ENCODE results near the gene ARID1B. TPM values are rescaled to one million over a fixed set of nuclear protein-coding genes. Genes with fewer than 3 reads are reported as not detected.

The ARID1B gene
- total and polyA plus RNA-seq, 7 donors, result 8.1 to 61.1 (median 53.1) TPM

GRCh38 chr6:157106487-157106886, 329.3 kb downstream of the ARID1B start:
- Histone ChIP-seq H3K27ac (peak overlapping the region; percentile 64), H3K27me3 (ENCODE audit: insufficient read depth in 3 of 3, low read length in 2 of 3) (no peaks in the 10 kb centered on the region), H3K9me3 (no peaks in the 10 kb centered on the region), H3K36me3 (ENCODE audit: insufficient read depth in 1 of 2, low read depth in 1 of 2) (no peaks in the 10 kb centered on the region), H3K4me1 (peaks cover 35% of the 10 kb centered on the region), H3K4me3 (no peak overlapping the region)
- WGBS, 3 donors, result 21 to 49% (median 34%) methylated on average over 2 of the region's 2 CpGs
- ATAC-seq (peak; percentile 90 to 95 (median 94)), DNase-seq (no peak)
- TF ChIP-seq CTCF (IDR thresholded peaks at IDR 0.05), result no peak
- intact Hi-C loops (cut with DNase I), result no loop called here

DNA sequence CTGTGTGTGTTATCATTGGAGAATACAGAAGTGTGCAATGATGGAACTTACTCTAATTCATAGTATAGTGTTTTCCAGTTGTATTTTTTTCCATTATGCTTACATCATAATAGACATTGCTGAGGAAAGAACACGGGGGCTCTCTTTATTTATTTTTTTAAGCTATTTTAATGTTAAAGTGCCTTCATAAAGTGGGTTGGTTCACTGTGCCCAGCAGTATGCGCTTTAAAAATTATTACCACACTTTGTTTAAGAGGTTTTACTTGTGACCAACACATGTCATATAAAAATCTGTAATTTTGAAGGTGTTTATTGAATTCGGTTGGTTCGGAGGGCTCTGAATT, 330.4 kb downstream of the ARID1B start:
- Histone ChIP-seq H3K4me3 (no peak overlapping the region), H3K27ac (peak overlapping the region; percentile 64), H3K27me3 (ENCODE audit: insufficient read depth in 3 of 3, low read length in 2 of 3) (no peaks in the 10 kb centered on the region), H3K4me1 (peaks cover 35% of the 10 kb centered on the region), H3K36me3 (ENCODE audit: insufficient read depth in 1 of 2, low read depth in 1 of 2) (no peaks in the 10 kb centered on the region), H3K9me3 (no peaks in the 10 kb centered on the region)
- ATAC-seq (no peak), DNase-seq (no peak)
- WGBS, 3 donors, result 83 to 86% (median 85%) methylated on average over 4 of the region's 4 CpGs
- TF ChIP-seq CTCF (IDR thresholded peaks at IDR 0.05), result no peak
- intact Hi-C loops (cut with DNase I), result no loop called here

DNA sequence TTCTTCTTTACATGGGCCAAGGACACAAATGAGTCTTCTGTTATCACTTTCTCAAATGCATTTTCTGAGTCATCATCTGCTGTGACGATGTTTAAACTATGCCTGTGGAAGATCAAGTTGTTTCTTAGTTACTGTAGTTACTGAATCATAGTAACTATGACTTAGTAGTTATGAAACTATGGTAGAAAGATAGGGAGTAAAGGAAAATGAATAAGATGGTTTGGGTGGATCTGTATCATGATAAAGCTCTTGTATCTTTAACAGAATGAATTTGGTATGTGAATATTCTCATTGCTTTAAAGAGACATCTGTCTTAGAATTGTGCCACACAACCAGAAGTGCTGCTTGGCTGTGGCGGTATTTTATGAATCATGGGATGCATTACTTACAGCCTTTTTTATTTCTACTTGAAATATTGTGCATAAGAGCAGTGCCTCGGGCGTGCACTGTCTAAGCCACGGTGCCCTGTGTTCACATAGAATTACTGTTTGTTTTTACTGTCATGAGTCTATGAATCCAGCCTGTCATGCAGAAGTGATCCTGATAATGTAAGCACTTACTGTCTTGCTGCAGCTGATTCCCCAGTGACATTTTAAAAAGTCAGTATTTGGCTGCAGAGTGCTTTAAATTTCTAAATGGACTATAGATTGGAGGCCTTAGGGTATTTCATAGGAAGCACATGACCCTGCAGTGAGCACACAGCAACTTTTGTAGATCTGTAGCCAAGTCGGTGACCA, 330.9 kb downstream of the ARID1B start:
- DNase-seq (no peak), ATAC-seq (peak; percentile 59 to 83 (median 70))
- peaks cover 35% of the 10 kb centered on the region for H3K4me1 ChIP-seq
- intact Hi-C loops (cut with DNase I), result no loop called here
- H3K9me3 ChIP-seq, result no peaks in the 10 kb centered on the region
- H3K27me3 ChIP-seq (ENCODE audit: insufficient read depth in 3 of 3, low read length in 2 of 3), result no peaks in the 10 kb centered on the region
- peak overlapping the region; percentile 64 for H3K27ac ChIP-seq
- H3K4me3 ChIP-seq, result no peak overlapping the region
- no peak for TF ChIP-seq CTCF (IDR thresholded peaks at IDR 0.05)
- WGBS, 3 donors, result 55 to 67% (median 65%) methylated on average over 6 of the region's 6 CpGs
- H3K36me3 ChIP-seq (ENCODE audit: insufficient read depth in 1 of 2, low read depth in 1 of 2), result no peaks in the 10 kb centered on the region

DNA sequence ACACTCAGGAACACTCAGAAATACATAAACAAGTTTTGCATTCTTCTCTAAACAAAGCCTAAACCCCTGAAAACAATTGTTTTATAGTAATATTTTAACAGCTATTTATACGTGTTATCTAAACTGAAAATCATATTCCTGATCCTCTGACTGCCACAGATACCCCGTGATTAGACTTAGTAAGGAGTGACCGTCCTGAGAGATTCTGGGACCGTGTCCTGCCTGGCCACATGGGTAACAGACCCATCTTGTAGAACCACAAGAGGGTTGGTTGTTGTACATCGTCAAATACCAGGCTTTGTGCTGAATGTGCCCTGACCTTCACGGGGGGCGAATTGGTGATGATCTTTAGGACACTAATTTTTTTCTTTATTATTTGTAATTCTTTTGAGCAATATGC, 331.7 kb downstream of the ARID1B start:
- Histone ChIP-seq H3K27me3 (ENCODE audit: insufficient read depth in 3 of 3, low read length in 2 of 3) (no peaks in the 10 kb centered on the region), H3K36me3 (ENCODE audit: insufficient read depth in 1 of 2, low read depth in 1 of 2) (peaks cover 0 to 5% of the 10 kb centered on the region in 2 donors), H3K27ac (no peak overlapping the region), H3K4me3 (no peak overlapping the region), H3K4me1 (peaks cover 35% of the 10 kb centered on the region), H3K9me3 (no peaks in the 10 kb centered on the region)
- DNase-seq (no peak), ATAC-seq (no peak)
- WGBS, 3 donors, result 90 to 93% (median 93%) methylated on average over 7 of the region's 7 CpGs
- intact Hi-C loops (cut with DNase I), result no loop called here
- TF ChIP-seq CTCF (IDR thresholded peaks at IDR 0.05), result no peak

DNA sequence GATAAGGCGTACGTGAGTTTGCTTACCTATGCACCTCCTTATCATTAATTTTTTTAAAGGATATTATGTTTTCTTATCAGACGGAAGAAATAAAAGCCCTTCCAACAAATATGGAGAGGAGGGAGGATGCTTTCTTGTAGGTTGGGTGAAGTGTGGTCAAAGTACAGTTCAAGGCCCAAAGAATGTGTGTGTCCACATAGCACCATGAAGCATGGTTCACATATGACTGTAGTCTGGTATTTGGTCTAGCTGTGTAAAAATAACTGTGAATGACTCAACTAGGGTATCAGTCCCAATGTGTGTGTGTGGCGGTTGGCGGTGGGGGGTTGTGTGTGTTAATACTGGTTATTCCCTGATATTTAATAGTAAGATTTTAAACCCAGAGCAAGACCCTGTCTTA, 333.4 kb downstream of the ARID1B start:
- TF ChIP-seq CTCF (IDR thresholded peaks at IDR 0.05), result no peak
- Histone ChIP-seq H3K27me3 (ENCODE audit: insufficient read depth in 3 of 3, low read length in 2 of 3) (no peaks in the 10 kb centered on the region), H3K36me3 (ENCODE audit: insufficient read depth in 1 of 2, low read depth in 1 of 2) (peaks cover 0 to 5% of the 10 kb centered on the region in 2 donors), H3K4me1 (peaks cover 30% of the 10 kb centered on the region), H3K27ac (no peak overlapping the region), H3K9me3 (no peaks in the 10 kb centered on the region), H3K4me3 (no peak overlapping the region)
- intact Hi-C loops (cut with DNase I), result no loop called here
- no peak for DNase-seq
- ATAC-seq, result peak in 2 of 4 donors; percentile 43 to 49
- WGBS, 3 donors, result 96 to 99% (median 99%) methylated on average over 5 of the region's 5 CpGs
